Trophoblast cell (in vitro differentiated cells and primary cell): ENCODE results near the gene TKTL1.

Experiments used
- DNase-seq, 2 donors: peaks; one replicate each; pipeline ENCODE4 v3.0.0-alpha.2; 2016
- H2AFZ ChIP-seq: 2 replicates; pipeline ENCODE4 v1.6.1; 2013; ENCODE audit warnings: low read length, moderate library complexity, mild to moderate bottlenecking; ENCODE audit not compliant: insufficient read depth, poor library complexity
- H2AK5ac ChIP-seq: 2 replicates; pipeline ENCODE4 v1.6.1; 2013; ENCODE audit warnings: mild to moderate bottlenecking, low read length
- H2BK120ac ChIP-seq: 2 replicates; pipeline ENCODE4 v1.6.1; 2013; ENCODE audit warnings: low read length, mild to moderate bottlenecking, moderate library complexity; ENCODE audit not compliant: insufficient read depth, poor library complexity
- H2BK12ac ChIP-seq: 2 replicates; pipeline ENCODE4 v1.6.1; 2013; ENCODE audit warnings: mild to moderate bottlenecking, low read length, moderate library complexity
- H2BK5ac ChIP-seq: 2 replicates; pipeline ENCODE4 v1.6.1; 2013; ENCODE audit warnings: low read length, low read depth, moderate library complexity, mild to moderate bottlenecking; ENCODE audit not compliant: poor library complexity
- H3K14ac ChIP-seq: 2 replicates; pipeline ENCODE4 v1.6.1; 2013; ENCODE audit warnings: mild to moderate bottlenecking, low read length
- H3K18ac ChIP-seq: 2 replicates; pipeline ENCODE4 v1.6.1; 2013; ENCODE audit warnings: mild to moderate bottlenecking, low read length
- H3K23ac ChIP-seq: 2 replicates; pipeline ENCODE4 v1.6.1; 2013; ENCODE audit warnings: low read length
- H3K27ac ChIP-seq: 2 replicates; pipeline ENCODE4 v1.5.1; 2013; ENCODE audit warnings: low read depth, mild to moderate bottlenecking, inconsistent platforms, low read length, moderate library complexity
- H3K27me3 ChIP-seq: 2 replicates; pipeline ENCODE4 v1.6.1; 2013; ENCODE audit warnings: inconsistent platforms, mild to moderate bottlenecking, low read length, moderate library complexity; ENCODE audit not compliant: insufficient read depth
- H3K36me3 ChIP-seq, 2 experiments: 1 replicate in 1 of 2; 2 replicates in 1 of 2; pipeline ENCODE4 v1.6.1; 2013; ENCODE audit warnings: low read length in 2 of 2, mild to moderate bottlenecking in 2 of 2, moderate library complexity in 1 of 2; ENCODE audit not compliant: insufficient read depth in 2 of 2, control insufficient read depth in 1 of 2
- H3K4ac ChIP-seq: 2 replicates; pipeline ENCODE4 v1.6.1; 2013; ENCODE audit warnings: low read depth, mild to moderate bottlenecking, low read length, moderate library complexity
- H3K4me1 ChIP-seq, 2 experiments: 1 replicate in 1 of 2; 2 replicates in 1 of 2; pipeline ENCODE4 v1.6.1; 2013; ENCODE audit warnings: low read length in 2 of 2, mild to moderate bottlenecking in 2 of 2, moderate library complexity in 1 of 2; ENCODE audit not compliant: insufficient read depth in 2 of 2, control insufficient read depth in 1 of 2
- H3K4me2 ChIP-seq: 2 replicates; pipeline ENCODE4 v1.6.1; 2013; ENCODE audit warnings: inconsistent platforms, mild to moderate bottlenecking, low read length, moderate library complexity
- H3K4me3 ChIP-seq: 2 replicates; pipeline ENCODE4 v1.5.1; 2013; ENCODE audit warnings: mild to moderate bottlenecking, low read depth, low read length, inconsistent platforms
- H3K79me1 ChIP-seq: one replicate; pipeline ENCODE4 v1.6.1; 2013; ENCODE audit warnings: low read length
- H3K79me2 ChIP-seq: 2 replicates; pipeline ENCODE4 v1.6.1; 2013; ENCODE audit warnings: low read length, mild to moderate bottlenecking; ENCODE audit not compliant: control insufficient read depth, insufficient read depth, poor library complexity
- H3K9ac ChIP-seq: 2 replicates; pipeline ENCODE4 v1.6.1; 2013; ENCODE audit warnings: mild to moderate bottlenecking, low read length
- H3K9me3 ChIP-seq: 2 replicates; pipeline ENCODE4 v1.6.1; 2013; ENCODE audit warnings: low read depth, mild to moderate bottlenecking, control low read depth, inconsistent platforms, low read length; ENCODE audit not compliant: insufficient read depth
- H4K12ac ChIP-seq: 2 replicates; pipeline ENCODE4 v1.6.1; 2013; ENCODE audit warnings: low read depth, mild to moderate bottlenecking, low read length, moderate library complexity
- H4K8ac ChIP-seq: 2 replicates; pipeline ENCODE4 v1.6.1; 2013; ENCODE audit warnings: low read depth, mild to moderate bottlenecking, low read length, moderate library complexity
- H4K91ac ChIP-seq: one replicate; pipeline ENCODE4 v1.6.1; 2013; ENCODE audit warnings: low read depth, mild to moderate bottlenecking, low read length, moderate library complexity
- WGBS: extraction: QIAGEN DNeasy Blood & Tissue Kit; methylation state at CpG from one replicate; pipeline ENCODE4 v1.1.7; 2013; ENCODE audit warnings: missing lambda C conversion rate; ENCODE audit not compliant: insufficient read length, insufficient coverage; ENCODE audit errors: extremely low coverage; 5-methylcytosine and 5-hydroxymethylcytosine counted together

TKTL1 gene

GRCh38 chrX:154358011-154358410 is 62.4 kb downstream of the TKTL1 start:
- Histone ChIP-seq H3K18ac (no peak overlapping the region), H2BK120ac (no peak overlapping the region), H4K91ac (no peak overlapping the region), H3K4ac (no peak overlapping the region), H2AK5ac (no peak overlapping the region), H3K36me3 (peaks cover 97 to 98% of the 10 kb centered on the region in 2 experiments), H3K9me3 (no peaks in the 10 kb centered on the region), H3K23ac (no peak overlapping the region), H2AFZ (no peak overlapping the region), H3K4me3 (peak overlapping the region; percentile 10), H3K27me3 (no peaks in the 10 kb centered on the region), H3K4me1 (no peaks in the 10 kb centered on the region), H2BK5ac (no peak overlapping the region), H3K79me2 (no peaks in the 10 kb centered on the region), H3K4me2 (no peak overlapping the region), H3K14ac (no peak overlapping the region), H3K9ac (no peak overlapping the region), H2BK12ac (no peak overlapping the region), H4K12ac (no peak overlapping the region), H3K79me1 (no peaks in the 10 kb centered on the region), H3K27ac (no peak overlapping the region), H4K8ac (no peak overlapping the region)
- no peak for DNase-seq
- WGBS = no CpG with 5 or more reads among the region's 11 CpGs

GRCh38 chrX:154358829-154359228 is 63.2 kb downstream of the TKTL1 start:
- Histone ChIP-seq H2BK12ac (no peak overlapping the region), H3K27ac (no peak overlapping the region), H4K12ac (no peak overlapping the region), H2BK120ac (no peak overlapping the region), H2AFZ (no peak overlapping the region), H3K4me1 (no peaks in the 10 kb centered on the region), H3K18ac (no peak overlapping the region), H3K9me3 (no peaks in the 10 kb centered on the region), H3K23ac (no peak overlapping the region), H3K36me3 (peaks cover 96% of the 10 kb centered on the region in 2 experiments), H3K14ac (no peak overlapping the region), H3K27me3 (no peaks in the 10 kb centered on the region), H2BK5ac (no peak overlapping the region), H3K9ac (no peak overlapping the region), H4K8ac (no peak overlapping the region), H3K79me1 (no peaks in the 10 kb centered on the region), H4K91ac (no peak overlapping the region), H2AK5ac (no peak overlapping the region), H3K79me2 (no peaks in the 10 kb centered on the region), H3K4me3 (no peak overlapping the region), H3K4me2 (no peak overlapping the region), H3K4ac (no peak overlapping the region)
- no CpG with 5 or more reads among the region's 6 CpGs for WGBS
- DNase-seq = no peak

GRCh38 chrX:154359362-154360154 is 64.0 kb downstream of the TKTL1 start:
- Histone ChIP-seq H3K4me3 (no peak overlapping the region), H3K9ac (no peak overlapping the region), H3K27ac (no peak overlapping the region), H3K14ac (no peak overlapping the region), H3K4me1 (no peaks in the 10 kb centered on the region), H3K23ac (no peak overlapping the region), H2BK5ac (no peak overlapping the region), H3K18ac (no peak overlapping the region), H2BK12ac (no peak overlapping the region), H3K79me2 (no peaks in the 10 kb centered on the region), H3K36me3 (peaks cover 96% of the 10 kb centered on the region in 2 experiments), H2AFZ (no peak overlapping the region), H3K4me2 (no peak overlapping the region), H4K8ac (no peak overlapping the region), H4K91ac (no peak overlapping the region), H2AK5ac (no peak overlapping the region), H3K79me1 (no peaks in the 10 kb centered on the region), H3K4ac (no peak overlapping the region), H3K9me3 (no peaks in the 10 kb centered on the region), H2BK120ac (no peak overlapping the region), H4K12ac (no peak overlapping the region), H3K27me3 (no peaks in the 10 kb centered on the region)
- no peak for DNase-seq
- WGBS = no CpG with 5 or more reads among the region's 41 CpGs

- no peak for DNase-seq
- no peak overlapping the region for H3K27ac ChIP-seq
These were observed 64.6 kb downstream of the TKTL1 start for GRCh38 chrX:154360155-154360713.

More at GRCh38 chrX:154360155-154360713, 64.6 kb downstream of the TKTL1 start:
- H3K23ac ChIP-seq = no peak overlapping the region
- H3K4me2 ChIP-seq = no peak overlapping the region
- no peak overlapping the region for H2AFZ ChIP-seq
- no peak overlapping the region for H2BK12ac ChIP-seq
- no peak overlapping the region for H2BK5ac ChIP-seq
- H3K14ac ChIP-seq = no peak overlapping the region
- no peak overlapping the region for H4K91ac ChIP-seq
- H3K4ac ChIP-seq = no peak overlapping the region
- H4K8ac ChIP-seq = no peak overlapping the region
- H3K18ac ChIP-seq = no peak overlapping the region
- H2AK5ac ChIP-seq = no peak overlapping the region
- no peaks in the 10 kb centered on the region for H3K9me3 ChIP-seq
- peaks cover 96% of the 10 kb centered on the region in 2 experiments for H3K36me3 ChIP-seq
- WGBS = no CpG with 5 or more reads among the region's 34 CpGs
- H3K4me3 ChIP-seq = no peak overlapping the region
- H3K4me1 ChIP-seq = no peaks in the 10 kb centered on the region
- no peak overlapping the region for H3K9ac ChIP-seq
- no peak overlapping the region for H4K12ac ChIP-seq
- H3K79me1 ChIP-seq = no peaks in the 10 kb centered on the region
- no peak overlapping the region for H2BK120ac ChIP-seq
- no peaks in the 10 kb centered on the region for H3K27me3 ChIP-seq
- no peaks in the 10 kb centered on the region for H3K79me2 ChIP-seq
